Spleen (tissue), 11 donors: ENCODE data around the gene PVALB. TPM values are rescaled to one million over a fixed set of nuclear protein-coding genes. Genes with fewer than 3 reads are reported as not detected.
A peak's percentile ranks its signal among the peaks of the same experiment; 100 is the strongest.

Experiments
- DNase-seq: peaks from one replicate; pipeline ENCODE4 v3.0.0-alpha.2; 2020
- H3K27ac ChIP-seq, 8 donors: fragments of 200-600 bp; sonication (generic) in 7 of 8; 1 replicate in 4 of 8; 2 replicates in 4 of 8; pipeline versions ENCODE4 v1.5.0 to v1.8.0; 2016 to 2021; ENCODE audit warnings: inconsistent platforms in 4 of 8, mild to moderate bottlenecking in 4 of 8, moderate library complexity in 1 of 8
- H3K27me3 ChIP-seq, 7 donors: fragments of 200-600 bp; sonication (generic) in 6 of 7; replicated peaks in 1 of 7; 1 replicate in 4 of 7; 2 replicates in 3 of 7; pipeline versions ENCODE4 v1.5.0 to v1.8.0; 2016 to 2021; ENCODE audit warnings: inconsistent platforms in 3 of 7, mild to moderate bottlenecking in 1 of 7
- H3K36me3 ChIP-seq, 6 donors: fragments of 200-600 bp; sonication (generic) in 5 of 6; 1 replicate in 4 of 6; 2 replicates in 2 of 6; pipeline versions ENCODE4 v1.5.0 to v1.8.0; 2016 to 2021; ENCODE audit warnings: inconsistent platforms in 2 of 6
- H3K4me1 ChIP-seq, 6 donors: fragments of 200-600 bp; sonication (generic) in 5 of 6; 1 replicate in 3 of 6; 2 replicates in 3 of 6; pipeline versions ENCODE4 v1.5.0 to v1.8.0; 2016 to 2021; ENCODE audit warnings: inconsistent platforms in 3 of 6
- H3K4me3 ChIP-seq, 8 donors: fragments of 200-600 bp; sonication (generic) in 7 of 8; 1 replicate in 4 of 8; 2 replicates in 4 of 8; pipeline versions ENCODE4 v1.5.0 to v1.8.0; 2016 to 2021; ENCODE audit warnings: inconsistent platforms in 4 of 8, mild to moderate bottlenecking in 4 of 8, moderate library complexity in 2 of 8
- H3K9me3 ChIP-seq, 8 donors: fragments of 200-600 bp; sonication (generic) in 7 of 8; 1 replicate in 4 of 8; 2 replicates in 4 of 8; pipeline versions ENCODE4 v1.5.0 to v1.8.0; 2016 to 2021; ENCODE audit warnings: inconsistent platforms in 4 of 8
- POLR2A ChIP-seq, 3 donors: fragments of 450-650 bp; IDR thresholded peaks; one replicate each; pipeline ENCODE4 v1.5.1; 2017; ENCODE audit warnings: antibody characterized with exemption in 3 of 3, mild to moderate bottlenecking in 1 of 3
- POLR2AphosphoS5 ChIP-seq, 3 donors: sonication (generic); formaldehyde crosslinking; IDR thresholded peaks; one replicate each; pipeline ENCODE4 v1.5.1; 2017; ENCODE audit warnings: antibody characterized with exemption in 3 of 3
- whole genome bisulfite sequencing, 5 donors: extraction: QIAGEN DNeasy Blood & Tissue Kit in 3 of 5; methylation state at CpG; one replicate each; pipeline versions ENCODE4 v1.1.5 to v1.1.7; 2013 to 2018; 5-methylcytosine and 5-hydroxymethylcytosine counted together
- intact Hi-C: fragments of 100-400 bp; cut with DNase I; formaldehyde crosslinking; loops from one replicate; pipeline ENCODE4 v1.15.0; 2023; ENCODE audit warnings: low total_unique reads
- polyA plus RNA-seq, 3 donors: library from polyadenylated mRNA; stranded (reverse); fragments of 200-250 nt; gene quantifications; one replicate each; pipeline ENCODE4 v1.2.1, GENCODE V29; 2013
- total RNA-seq, 7 donors: library from RNA; depleted of rRNA in 3 of 7; stranded (reverse); fragments of >200 nt in 3 of 7; fragmentation: NEBNext Ultra II Directional in 4 of 7; extraction: Animal tissue kit (Norgen Biotek cat#: 25700) in 4 of 7; gene quantifications; one replicate each; pipeline versions ENCODE4 v1.1.0 to v1.2.1, GENCODE V29; 2016 to 2021
- TF ChIP-seq, protein P1 (sequence below), 11 experiments: fragments of 200-600 bp in 7 of 11; fragments of 450-650 bp in 4 of 11; sonication (generic) in 4 of 11; IDR thresholded peaks in 8 of 11; conservative IDR thresholded peaks in 3 of 11; 1 replicate in 7 of 11; 2 replicates in 4 of 11; pipeline versions ENCODE4 v1.4.0 to v1.8.0; 2016 to 2021; ENCODE audit warnings: antibody characterized with exemption in 11 of 11, inconsistent platforms in 4 of 11, mild to moderate bottlenecking in 1 of 11
- donor health status: healthy with polysubstance abuse.
- donor health status: DM: no; HTN: no; CAD: no; lungs with moderate emphysema.
- donor health status: DM: no; HTN: no; CAD: no.
- donor health status: Bipolar disorder and iron deficiency.
- donor health status: healthy.
- donor health status: DM: no; HTN: no; CAD: no.
- donor health status: DM: yes; HTN: yes; CAD: no.

Gene PVALB
- total and polyA plus RNA-seq, 10 donors, result 0.52 to 3.2 (median 1.00) TPM; not detected in 2

DNA sequence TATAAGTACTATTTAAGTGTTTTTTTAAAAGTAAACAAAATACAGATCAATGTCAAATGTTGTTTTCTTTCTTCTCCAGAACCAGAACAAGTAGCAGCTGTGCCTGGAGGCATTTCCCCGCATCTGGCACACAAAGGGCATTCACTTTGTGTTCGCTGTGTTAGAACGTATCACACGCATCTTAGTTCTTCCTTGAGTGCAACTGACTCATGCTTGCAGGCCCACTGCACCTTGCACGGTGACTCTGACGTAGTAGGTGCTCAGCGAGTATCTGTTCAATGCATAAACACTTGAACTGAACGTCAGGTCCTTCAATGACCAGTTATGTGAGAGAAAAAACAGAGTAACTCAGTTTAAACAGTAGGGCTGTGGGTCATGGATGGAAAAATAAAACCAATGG, 44.4 kb downstream of the PVALB start:
- intact Hi-C loops, result no loop called here
- WGBS, 5 donors, result 93 to 98% (median 94%) methylated on average over 8 of the region's 8 CpGs
- peak; percentile 32 for DNase-seq
- Histone ChIP-seq H3K4me3 (no peak overlapping the region), H3K36me3 (peaks cover 0 to 22% (median 7%) of the 10 kb centered on the region in 6 donors), H3K9me3 (no peaks in the 10 kb centered on the region), H3K27me3 (no peaks in the 10 kb centered on the region), H3K4me1 (peaks cover 0 to 45% (median 25%) of the 10 kb centered on the region in 6 donors), H3K27ac (no peak overlapping the region)
- TF ChIP-seq POLR2A (IDR thresholded peaks at IDR 0.05) (no peak), POLR2AphosphoS5 (IDR thresholded peaks at IDR 0.05) (no peak)
- TF ChIP-seq, protein P1, sequence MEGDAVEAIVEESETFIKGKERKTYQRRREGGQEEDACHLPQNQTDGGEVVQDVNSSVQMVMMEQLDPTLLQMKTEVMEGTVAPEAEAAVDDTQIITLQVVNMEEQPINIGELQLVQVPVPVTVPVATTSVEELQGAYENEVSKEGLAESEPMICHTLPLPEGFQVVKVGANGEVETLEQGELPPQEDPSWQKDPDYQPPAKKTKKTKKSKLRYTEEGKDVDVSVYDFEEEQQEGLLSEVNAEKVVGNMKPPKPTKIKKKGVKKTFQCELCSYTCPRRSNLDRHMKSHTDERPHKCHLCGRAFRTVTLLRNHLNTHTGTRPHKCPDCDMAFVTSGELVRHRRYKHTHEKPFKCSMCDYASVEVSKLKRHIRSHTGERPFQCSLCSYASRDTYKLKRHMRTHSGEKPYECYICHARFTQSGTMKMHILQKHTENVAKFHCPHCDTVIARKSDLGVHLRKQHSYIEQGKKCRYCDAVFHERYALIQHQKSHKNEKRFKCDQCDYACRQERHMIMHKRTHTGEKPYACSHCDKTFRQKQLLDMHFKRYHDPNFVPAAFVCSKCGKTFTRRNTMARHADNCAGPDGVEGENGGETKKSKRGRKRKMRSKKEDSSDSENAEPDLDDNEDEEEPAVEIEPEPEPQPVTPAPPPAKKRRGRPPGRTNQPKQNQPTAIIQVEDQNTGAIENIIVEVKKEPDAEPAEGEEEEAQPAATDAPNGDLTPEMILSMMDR (IDR thresholded peaks at IDR 0.05 in 8 of 11, conservative IDR thresholded peaks at IDR 0.05 in 3 of 11), result no peak

DNA sequence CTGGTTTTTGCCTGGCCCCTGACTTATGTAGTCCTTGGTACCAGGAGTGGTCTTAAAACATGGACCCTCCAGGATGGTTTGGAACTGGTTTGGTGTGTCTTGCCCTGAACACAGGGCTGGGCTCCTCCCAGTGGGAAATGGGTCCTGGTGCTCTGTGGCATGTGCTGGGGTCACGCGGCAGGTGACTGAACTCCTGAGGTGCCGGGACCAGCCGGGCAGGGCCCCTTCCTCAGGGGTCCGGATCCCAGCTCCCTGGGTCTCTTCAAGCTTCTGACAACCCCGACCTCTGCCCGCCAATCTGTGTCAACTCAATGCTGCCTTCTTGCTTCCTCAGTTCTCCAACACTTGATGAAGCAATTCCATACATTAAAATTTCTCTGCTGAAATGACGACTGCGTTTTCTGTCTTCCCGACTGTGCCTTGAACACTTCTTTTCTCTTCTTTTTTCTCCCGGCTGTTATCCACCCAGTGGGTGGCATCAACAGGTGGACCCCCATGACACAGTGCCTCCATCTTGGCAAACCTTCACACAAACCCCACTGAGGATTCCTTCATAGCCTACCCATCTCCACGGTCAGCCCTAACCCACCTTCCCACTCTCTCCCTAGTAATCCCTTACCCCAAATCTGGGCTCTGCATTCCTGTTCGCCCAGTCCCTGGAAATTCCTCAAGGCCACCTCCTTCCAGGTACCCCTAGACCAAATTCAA, 45.3 kb downstream of the PVALB start:
- DNase-seq, result peak; percentile 37
- 90 to 97% (median 95%) methylated on average over 11 to 13 of the region's 13 CpGs for WGBS, 5 donors
- intact Hi-C loops, result no loop called here

DNA sequence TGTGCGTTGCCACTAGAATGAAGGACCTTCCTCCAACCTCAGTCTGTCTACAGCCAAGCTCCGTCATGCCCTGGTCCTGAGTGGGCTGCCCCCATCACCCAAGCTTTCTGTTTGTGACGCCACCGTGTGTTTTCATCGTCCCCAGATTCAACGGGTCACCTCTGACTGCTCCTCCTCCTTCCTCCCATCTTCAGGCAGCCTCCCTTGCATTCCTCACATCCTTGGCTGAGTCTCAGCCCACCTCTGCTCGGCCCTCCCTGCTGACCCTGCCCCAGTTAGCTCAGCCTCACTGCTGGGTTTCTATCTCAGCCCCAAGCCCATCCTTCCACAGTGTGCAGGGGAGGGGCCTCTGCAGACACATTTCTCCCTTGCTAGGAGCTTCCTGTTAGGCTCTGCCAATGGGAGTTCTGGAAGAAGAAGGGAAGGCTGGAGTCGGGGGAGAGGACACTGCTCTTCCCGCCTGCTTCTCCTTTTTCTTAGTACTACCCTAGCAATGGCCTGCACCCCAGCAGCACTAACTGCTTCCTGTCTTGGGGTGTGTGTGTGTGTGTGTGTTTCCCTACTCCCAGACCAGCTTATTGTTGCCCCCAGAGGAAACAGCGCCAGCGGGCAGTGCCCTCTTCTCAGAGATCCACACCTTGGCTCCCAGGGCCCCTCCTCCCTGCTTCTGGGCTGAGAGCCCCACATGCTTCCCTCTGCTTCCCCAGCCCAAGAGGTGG, 46.2 kb downstream of the PVALB start:
- no peak overlapping the region for H3K4me3 ChIP-seq
- peak; percentile 38 for DNase-seq

More for the DNA sequence above, 45.3 kb downstream of the PVALB start:
- Histone ChIP-seq H3K36me3 (peaks cover 0 to 31% (median 10%) of the 10 kb centered on the region in 6 donors), H3K4me1 (peaks cover 0 to 38% (median 21%) of the 10 kb centered on the region in 6 donors), H3K4me3 (no peak overlapping the region), H3K27ac (no peak overlapping the region), H3K9me3 (no peaks in the 10 kb centered on the region), H3K27me3 (no peaks in the 10 kb centered on the region)
- TF ChIP-seq POLR2A (IDR thresholded peaks at IDR 0.05) (no peak), POLR2AphosphoS5 (IDR thresholded peaks at IDR 0.05) (no peak)
- TF ChIP-seq, protein P1 (IDR thresholded peaks at IDR 0.05 in 8 of 11, conservative IDR thresholded peaks at IDR 0.05 in 3 of 11), result no peak

More for the DNA sequence above, 46.2 kb downstream of the PVALB start:
- 43 to 53% (median 49%) methylated on average over 11 of the region's 11 CpGs for WGBS, 5 donors
- H3K9me3 ChIP-seq, result no peaks in the 10 kb centered on the region
- peaks cover 0 to 36% (median 19%) of the 10 kb centered on the region in 6 donors for H3K4me1 ChIP-seq
- intact Hi-C loops, result no loop called here
- no peaks in the 10 kb centered on the region for H3K27me3 ChIP-seq
- H3K36me3 ChIP-seq, result peaks cover 0 to 40% (median 15%) of the 10 kb centered on the region in 6 donors
- H3K27ac ChIP-seq, result no peak overlapping the region
- TF ChIP-seq POLR2AphosphoS5 (IDR thresholded peaks at IDR 0.05), result no peak
- TF ChIP-seq, protein P1 (IDR thresholded peaks at IDR 0.05 in 8 of 11, conservative IDR thresholded peaks at IDR 0.05 in 3 of 11), result no peak
- no peak for TF ChIP-seq POLR2A (IDR thresholded peaks at IDR 0.05)
